Esophagus muscularis mucosa (tissue), 4 donors: ENCODE data around the gene CAV1.

Experiments
- EP300 ChIP-seq: sonication (generic); formaldehyde crosslinking; IDR thresholded peaks from one replicate; pipeline ENCODE4 v1.6.1; 2017; ENCODE audit warnings: antibody characterized with exemption
- POLR2A ChIP-seq: fragments of 450-650 bp; IDR thresholded peaks from one replicate; pipeline ENCODE4 v1.6.1; 2017; ENCODE audit warnings: antibody characterized with exemption, moderate library complexity, mild to moderate bottlenecking, low read depth
- POLR2AphosphoS5 ChIP-seq, 2 donors: sonication (generic); formaldehyde crosslinking; IDR thresholded peaks; one replicate each; pipeline ENCODE4 v1.6.1; 2017; ENCODE audit warnings: antibody characterized with exemption in 2 of 2
- TF ChIP-seq, protein P1 (sequence below), 3 experiments: fragments of 200-600 bp in 2 of 3; fragments of 450-650 bp in 1 of 3; sonication (generic) in 2 of 3; IDR thresholded peaks; one replicate each; pipeline ENCODE4 v1.5.1; 2017 to 2019; ENCODE audit warnings: antibody characterized with exemption in 3 of 3, mild to moderate bottlenecking in 2 of 3, moderate library complexity in 1 of 3

DNA sequence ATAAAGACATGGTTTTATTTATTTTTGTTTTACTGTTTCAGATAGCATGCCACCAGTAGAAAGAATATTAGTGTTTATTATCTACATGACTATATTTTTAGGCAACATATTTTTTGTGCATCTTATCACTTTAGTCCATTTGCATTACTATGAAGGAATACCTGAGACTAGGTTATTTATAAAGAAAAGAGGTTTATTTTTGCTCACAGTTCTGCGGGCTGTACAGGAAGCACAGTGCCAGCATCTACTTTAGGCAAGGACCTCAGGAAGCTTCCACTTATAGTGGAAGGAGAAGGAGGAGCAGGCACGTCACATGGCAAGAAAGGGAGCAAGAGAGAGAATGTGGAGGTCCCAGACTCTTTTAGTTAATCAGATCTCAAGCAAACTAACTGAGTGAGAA is 19.6 kb upstream of the CAV1 start:
- TF ChIP-seq, protein P1, sequence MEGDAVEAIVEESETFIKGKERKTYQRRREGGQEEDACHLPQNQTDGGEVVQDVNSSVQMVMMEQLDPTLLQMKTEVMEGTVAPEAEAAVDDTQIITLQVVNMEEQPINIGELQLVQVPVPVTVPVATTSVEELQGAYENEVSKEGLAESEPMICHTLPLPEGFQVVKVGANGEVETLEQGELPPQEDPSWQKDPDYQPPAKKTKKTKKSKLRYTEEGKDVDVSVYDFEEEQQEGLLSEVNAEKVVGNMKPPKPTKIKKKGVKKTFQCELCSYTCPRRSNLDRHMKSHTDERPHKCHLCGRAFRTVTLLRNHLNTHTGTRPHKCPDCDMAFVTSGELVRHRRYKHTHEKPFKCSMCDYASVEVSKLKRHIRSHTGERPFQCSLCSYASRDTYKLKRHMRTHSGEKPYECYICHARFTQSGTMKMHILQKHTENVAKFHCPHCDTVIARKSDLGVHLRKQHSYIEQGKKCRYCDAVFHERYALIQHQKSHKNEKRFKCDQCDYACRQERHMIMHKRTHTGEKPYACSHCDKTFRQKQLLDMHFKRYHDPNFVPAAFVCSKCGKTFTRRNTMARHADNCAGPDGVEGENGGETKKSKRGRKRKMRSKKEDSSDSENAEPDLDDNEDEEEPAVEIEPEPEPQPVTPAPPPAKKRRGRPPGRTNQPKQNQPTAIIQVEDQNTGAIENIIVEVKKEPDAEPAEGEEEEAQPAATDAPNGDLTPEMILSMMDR (IDR thresholded peaks at IDR 0.05): no peak
- TF ChIP-seq POLR2AphosphoS5 (IDR thresholded peaks at IDR 0.05) (no peak), EP300 (no peak), POLR2A (no peak)
